Stimulated activated CD4-positive, alpha-beta T cell treated with anti-CD3 and anti-CD28 coated beads, Interleukin-1b, Interleukin-23, amount 100 ng/mL, for 4 hours (primary cell): ENCODE data around the gene DOK6.
"Not testable (repeated sequence)": the region's sequence is repeated elsewhere in the genome, so short reads cannot be mapped to it uniquely, and the experiment has no call there.

Experiments used
- DNase-seq, 2 donors: peaks; one replicate each; pipeline ENCODE4 v3.0.0-alpha.2; 2020; ENCODE audit warnings: low read depth in 2 of 2

The DOK6 gene

GRCh38 chr18:69813559-69813958, 412.9 kb downstream of the DOK6 start:
- no peak for DNase-seq

GRCh38 chr18:69814861-69815385, 414.2 kb downstream of the DOK6 start:
- DNase-seq = no peak

- DNase-seq = no peak
These were observed 416.8 kb downstream of the DOK6 start for GRCh38 chr18:69817335-69817940.

- DNase-seq = no peak
These were observed 418.8 kb downstream of the DOK6 start for GRCh38 chr18:69819460-69819859.

- no peak for DNase-seq
These were observed 419.9 kb downstream of the DOK6 start for GRCh38 chr18:69820538-69820937.

GRCh38 chr18:69830189-69830588, 429.5 kb downstream of the DOK6 start:
- DNase-seq = no peak

- DNase-seq = not testable (repeated sequence)
These were observed 434.3 kb downstream of the DOK6 start for GRCh38 chr18:69834980-69835379.

- no peak for DNase-seq
These were observed 437.3 kb downstream of the DOK6 start for GRCh38 chr18:69838003-69838402.

GRCh38 chr18:69838620-69839411, 438.1 kb downstream of the DOK6 start:
- no peak for DNase-seq

GRCh38 chr18:69839497-69839896, 438.8 kb downstream of the DOK6 start:
- no peak for DNase-seq

- DNase-seq = no peak
These were observed 439.3 kb downstream of the DOK6 start for GRCh38 chr18:69840001-69840400.

- DNase-seq = no peak
These were observed 439.8 kb downstream of the DOK6 start for GRCh38 chr18:69840445-69840844.

GRCh38 chr18:69841117-69841516, 440.4 kb downstream of the DOK6 start:
- DNase-seq = no peak

GRCh38 chr18:69843015-69843414, 442.3 kb downstream of the DOK6 start:
- no peak for DNase-seq

GRCh38 chr18:69844656-69845055, 444.0 kb downstream of the DOK6 start:
- no peak for DNase-seq

- DNase-seq = no peak
These were observed 445.2 kb downstream of the DOK6 start for GRCh38 chr18:69845593-69846506.

GRCh38 chr18:69853051-69853450, 452.4 kb downstream of the DOK6 start:
- no peak for DNase-seq

- no peak for DNase-seq
These were observed 453.8 kb downstream of the DOK6 start for GRCh38 chr18:69854455-69854854.

GRCh38 chr18:69858897-69859296, 458.2 kb downstream of the DOK6 start:
- DNase-seq = no peak

- not testable (repeated sequence) for DNase-seq
These were observed 464.1 kb downstream of the DOK6 start for GRCh38 chr18:69864802-69865201.

GRCh38 chr18:69865776-69866175, 465.1 kb downstream of the DOK6 start:
- no peak for DNase-seq

GRCh38 chr18:69866212-69866611, 465.5 kb downstream of the DOK6 start:
- DNase-seq = no peak
